Central memory CD8-positive, alpha-beta T cell (primary cell): ENCODE measurements around the gene S1PR5.
"Not testable (repeated sequence)": the region's sequence is repeated elsewhere in the genome, so short reads cannot be mapped to it uniquely, and the experiment has no call there.

ENCODE experiments used
- ATAC-seq: fragments of 150-1000 bp; cut with Tn5 transposase; replicated peaks from 2 replicates; pipeline ENCODE4 v1.10.0; 2022; ENCODE audit warnings: mild to moderate bottlenecking, moderate FRiP score, moderate number of reproducible peaks; ENCODE audit not compliant: poor library complexity, severe bottlenecking; ENCODE audit errors: extremely low read depth
- DNase-seq, 2 donors: peaks; one replicate each; pipeline ENCODE4 v3.0.0; 2021; ENCODE audit warnings: low spot score in 2 of 2
- H3K27ac Mint-ChIP-seq: one replicate; pipeline ENCODE4 v1.8.0; 2022; ENCODE audit warnings: low read depth, mild to moderate bottlenecking, moderate library complexity, mixed read lengths
- H3K27me3 Mint-ChIP-seq: one replicate; pipeline ENCODE4 v1.8.0; 2022; ENCODE audit warnings: mixed read lengths
- H3K36me3 Mint-ChIP-seq: one replicate; pipeline ENCODE4 v1.8.0; 2022; ENCODE audit warnings: mild to moderate bottlenecking, moderate library complexity, mixed read lengths; ENCODE audit not compliant: insufficient read depth
- H3K4me1 Mint-ChIP-seq: one replicate; pipeline ENCODE4 v1.8.0; 2022; ENCODE audit warnings: mixed read lengths
- H3K4me3 Mint-ChIP-seq: one replicate; pipeline ENCODE4 v1.8.0; 2022; ENCODE audit warnings: mild to moderate bottlenecking, moderate library complexity, mixed read lengths
- H3K9me3 Mint-ChIP-seq: one replicate; pipeline ENCODE4 v1.8.0; 2022; ENCODE audit warnings: mixed read lengths

The S1PR5 gene

GRCh38 chr19:10539016-10539415, 21.8 kb upstream of the S1PR5 start:
- peaks cover 11% of the 10 kb centered on the region for H3K27me3 Mint-ChIP-seq
- H3K9me3 Mint-ChIP-seq, H3K4me1 Mint-ChIP-seq, H3K27ac Mint-ChIP-seq, ATAC-seq, DNase-seq, H3K4me3 Mint-ChIP-seq, H3K36me3 Mint-ChIP-seq: not testable (repeated sequence)

DNA sequence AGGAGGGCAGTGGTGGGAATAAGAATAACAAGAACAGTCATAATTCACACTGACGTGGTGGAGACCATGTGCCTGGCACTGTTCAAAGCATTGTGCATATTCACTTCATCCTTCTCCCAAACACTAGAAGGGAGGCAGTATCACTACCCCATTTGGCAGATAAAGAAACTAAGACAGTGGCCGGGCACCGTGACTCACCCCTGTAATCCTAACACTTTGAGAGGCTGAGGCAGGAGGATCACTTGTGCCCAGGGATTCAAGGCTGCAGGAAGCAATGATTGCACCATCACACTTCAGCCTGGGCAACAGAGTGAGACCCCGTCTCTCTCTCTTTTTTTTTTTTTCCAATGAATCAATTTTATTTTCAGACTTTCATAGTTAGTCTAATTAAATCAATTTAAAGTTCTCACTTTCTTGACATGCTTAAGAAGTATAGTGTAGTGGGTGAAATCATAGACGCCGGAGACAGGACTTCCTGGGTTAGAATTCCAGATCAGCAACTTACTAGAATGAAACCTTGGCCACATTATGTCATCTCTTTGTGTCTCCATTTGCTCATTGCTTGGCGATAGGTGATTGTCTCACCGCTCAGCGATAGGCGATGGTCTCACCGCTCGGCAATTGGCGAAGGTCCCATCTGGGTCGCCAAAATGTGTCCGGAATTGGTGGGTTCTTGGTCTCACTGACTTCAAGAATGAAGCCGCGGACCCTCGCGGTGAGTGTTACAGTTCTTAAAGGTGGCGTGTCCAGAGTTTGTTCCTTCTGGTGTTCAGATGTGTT, 21.1 kb upstream of the S1PR5 start:
- ATAC-seq, result no peak
- Mint-ChIP-seq H3K27me3 (peaks cover 11% of the 10 kb centered on the region), H3K4me1 (no peaks in the 10 kb centered on the region), H3K9me3 (no peaks in the 10 kb centered on the region), H3K4me3 (no peak overlapping the region), H3K36me3 (peaks cover under 1% of the 10 kb centered on the region), H3K27ac (no peak overlapping the region)
- DNase-seq, result no peak

DNA sequence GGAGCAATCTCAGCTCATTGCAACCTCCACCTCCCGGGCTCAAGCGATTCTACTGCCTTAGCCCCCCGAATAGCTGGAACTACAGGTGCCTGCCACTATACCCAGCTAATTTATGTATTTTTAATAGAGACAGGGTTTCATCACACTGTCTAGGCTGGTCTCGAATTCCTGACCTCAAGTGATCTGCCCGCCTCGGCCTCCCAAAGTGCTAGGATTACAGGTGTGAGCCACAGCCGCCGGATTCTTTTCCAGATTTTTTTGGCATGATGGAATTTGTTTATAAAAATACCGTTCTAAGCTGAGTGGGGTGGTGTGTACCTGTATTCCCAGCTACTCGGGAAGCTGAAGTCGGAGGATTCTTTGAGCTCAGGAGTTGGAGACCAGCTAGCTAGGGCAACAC, 20.4 kb upstream of the S1PR5 start:
- no peak overlapping the region for H3K4me3 Mint-ChIP-seq
- peaks cover 11% of the 10 kb centered on the region for H3K27me3 Mint-ChIP-seq
- no peaks in the 10 kb centered on the region for H3K4me1 Mint-ChIP-seq
- no peak overlapping the region for H3K27ac Mint-ChIP-seq
- DNase-seq, result no peak
- ATAC-seq, result no peak
- H3K36me3 Mint-ChIP-seq, result no peaks in the 10 kb centered on the region
- no peaks in the 10 kb centered on the region for H3K9me3 Mint-ChIP-seq

GRCh38 chr19:10535613-10536012, 18.4 kb upstream of the S1PR5 start:
- H3K27ac Mint-ChIP-seq, result no peak overlapping the region
- no peaks in the 10 kb centered on the region for H3K36me3 Mint-ChIP-seq
- DNase-seq (no peak), ATAC-seq (no peak)
- H3K9me3 Mint-ChIP-seq, result no peaks in the 10 kb centered on the region
- no peaks in the 10 kb centered on the region for H3K4me1 Mint-ChIP-seq
- H3K4me3 Mint-ChIP-seq, result no peak overlapping the region
- peaks cover 9% of the 10 kb centered on the region for H3K27me3 Mint-ChIP-seq

- ATAC-seq, result no peak
- no peak overlapping the region for H3K27ac Mint-ChIP-seq
Measured at GRCh38 chr19:10533646-10534386, 16.6 kb upstream of the S1PR5 start.

DNA sequence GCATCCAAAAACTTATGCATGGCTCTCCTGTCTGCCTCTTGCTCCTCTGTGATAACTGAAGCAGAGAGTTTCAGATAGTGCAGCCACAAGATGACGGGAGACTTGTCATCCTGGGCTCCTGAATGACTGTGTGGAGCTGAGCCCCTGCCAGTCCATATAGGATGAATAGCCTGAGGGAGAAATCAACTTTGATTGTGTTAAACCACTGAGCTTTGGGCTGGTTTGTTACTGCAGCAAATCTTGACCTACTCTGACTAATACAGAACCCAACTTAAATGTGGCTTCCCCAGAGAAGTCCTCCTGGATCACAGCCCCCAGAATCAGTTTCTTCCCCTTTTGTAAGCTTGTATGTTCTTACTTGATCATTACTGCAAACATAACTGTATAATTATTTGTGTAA, 15.2 kb upstream of the S1PR5 start:
- Mint-ChIP-seq H3K27me3 (no peaks in the 10 kb centered on the region), H3K4me1 (no peaks in the 10 kb centered on the region), H3K36me3 (peaks cover 1% of the 10 kb centered on the region), H3K9me3 (no peaks in the 10 kb centered on the region), H3K27ac (no peak overlapping the region), H3K4me3 (no peak overlapping the region)
- DNase-seq (no peak), ATAC-seq (no peak)

More at GRCh38 chr19:10533646-10534386, 16.6 kb upstream of the S1PR5 start:
- DNase-seq, result no peak
- Mint-ChIP-seq H3K4me1 (no peaks in the 10 kb centered on the region), H3K27me3 (no peaks in the 10 kb centered on the region), H3K4me3 (no peak overlapping the region), H3K36me3 (no peaks in the 10 kb centered on the region), H3K9me3 (no peaks in the 10 kb centered on the region)

- not testable (repeated sequence) for H3K27ac Mint-ChIP-seq
- H3K4me1 Mint-ChIP-seq, result peaks cover 14% of the 10 kb centered on the region
Measured at GRCh38 chr19:10526887-10527286, 9.6 kb upstream of the S1PR5 start.

DNA sequence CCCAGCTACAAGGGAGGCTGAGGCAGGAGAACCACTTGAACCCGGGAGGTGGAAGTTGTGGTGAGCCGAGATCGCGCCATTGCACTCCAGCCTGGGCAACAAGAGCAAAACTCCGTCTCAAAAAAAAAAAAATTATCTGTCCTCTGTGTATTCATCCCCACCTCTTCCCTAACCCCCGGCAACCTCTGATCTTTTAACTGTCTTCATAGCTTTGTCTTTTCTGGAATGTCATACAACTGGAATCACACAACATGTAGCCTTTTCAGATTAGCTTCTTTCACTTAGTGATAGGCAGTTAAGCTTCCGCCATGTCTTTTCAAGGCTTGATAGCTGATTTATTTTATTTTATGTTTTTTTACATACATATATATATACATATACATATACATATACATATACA, 8.4 kb upstream of the S1PR5 start:
- H3K4me1 Mint-ChIP-seq, result peaks cover 14% of the 10 kb centered on the region
- no peak for DNase-seq
- peaks cover 7% of the 10 kb centered on the region for H3K36me3 Mint-ChIP-seq
- H3K9me3 Mint-ChIP-seq, result no peaks in the 10 kb centered on the region
- no peak overlapping the region for H3K4me3 Mint-ChIP-seq
- H3K27ac Mint-ChIP-seq, result no peak overlapping the region
- no peak for ATAC-seq
- H3K27me3 Mint-ChIP-seq, result no peaks in the 10 kb centered on the region

More at GRCh38 chr19:10526887-10527286, 9.6 kb upstream of the S1PR5 start:
- DNase-seq, ATAC-seq, H3K9me3 Mint-ChIP-seq, H3K36me3 Mint-ChIP-seq, H3K4me3 Mint-ChIP-seq, H3K27me3 Mint-ChIP-seq: not testable (repeated sequence)

- H3K9me3 Mint-ChIP-seq, result no peaks in the 10 kb centered on the region
- no peaks in the 10 kb centered on the region for H3K27me3 Mint-ChIP-seq
- H3K27ac Mint-ChIP-seq, result peak overlapping the region; percentile 85
- peaks cover 10% of the 10 kb centered on the region for H3K36me3 Mint-ChIP-seq
- H3K4me3 Mint-ChIP-seq, result peak overlapping the region; percentile 36
- peaks cover 33% of the 10 kb centered on the region for H3K4me1 Mint-ChIP-seq
- DNase-seq (peak in 1 of 2 donors; percentile 61), ATAC-seq (peak; percentile 87)
Measured at GRCh38 chr19:10523135-10523636, 5.9 kb upstream of the S1PR5 start.

GRCh38 chr19:10521461-10522171, 4.4 kb upstream of the S1PR5 start:
- Mint-ChIP-seq H3K4me3 (peak overlapping the region; percentile 43), H3K27ac (peak overlapping the region; percentile 85), H3K27me3 (no peaks in the 10 kb centered on the region), H3K9me3 (no peaks in the 10 kb centered on the region), H3K36me3 (peaks cover 15% of the 10 kb centered on the region), H3K4me1 (peaks cover 40% of the 10 kb centered on the region)
- DNase-seq (no peak), ATAC-seq (no peak)

- DNase-seq (no peak), ATAC-seq (no peak)
- Mint-ChIP-seq H3K36me3 (peaks cover 22% of the 10 kb centered on the region), H3K27me3 (no peaks in the 10 kb centered on the region), H3K9me3 (no peaks in the 10 kb centered on the region), H3K27ac (peak overlapping the region; percentile 49), H3K4me1 (peaks cover 44% of the 10 kb centered on the region), H3K4me3 (peak overlapping the region; percentile 37)
Measured at GRCh38 chr19:10520652-10521318, 3.5 kb upstream of the S1PR5 start.

DNA sequence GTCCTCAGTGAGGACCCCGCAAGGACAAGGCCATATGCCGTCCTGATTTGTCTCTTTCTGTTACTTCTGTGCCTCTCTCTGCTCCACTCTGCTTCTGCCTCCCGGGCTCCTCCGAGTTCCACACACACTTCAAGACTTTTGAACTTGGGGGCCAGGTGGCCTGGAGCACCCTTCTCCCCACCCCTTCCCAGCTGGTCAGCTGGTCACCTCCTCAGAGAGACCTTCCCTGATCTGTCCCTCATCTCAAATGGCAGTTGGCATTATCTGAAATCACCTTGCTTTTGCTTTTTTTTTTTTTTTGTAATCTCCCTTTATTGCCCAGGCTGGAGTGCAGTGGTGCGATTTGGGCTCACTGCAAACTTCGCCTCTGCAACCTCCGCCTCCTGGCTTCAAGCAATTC, 2.2 kb upstream of the S1PR5 start:
- H3K4me1 Mint-ChIP-seq, result peaks cover 49% of the 10 kb centered on the region
- ATAC-seq (no peak), DNase-seq (no peak)
- H3K9me3 Mint-ChIP-seq, result no peaks in the 10 kb centered on the region
- peak overlapping the region; percentile 89 for H3K27ac Mint-ChIP-seq
- H3K4me3 Mint-ChIP-seq, result peak overlapping the region; percentile 77
- H3K36me3 Mint-ChIP-seq, result peaks cover 36% of the 10 kb centered on the region
- no peaks in the 10 kb centered on the region for H3K27me3 Mint-ChIP-seq
